Gastroesophageal sphincter (tissue), 3 donors: ENCODE measurements around the gene PIK3R2.

ENCODE experiments used
- EP300 ChIP-seq: sonication (generic); formaldehyde crosslinking; IDR thresholded peaks from one replicate; pipeline ENCODE4 v1.6.1; 2017; ENCODE audit warnings: antibody characterized with exemption, mild to moderate bottlenecking
- POLR2A ChIP-seq, 2 donors: fragments of 450-650 bp; IDR thresholded peaks; one replicate each; pipeline ENCODE4 v1.6.1; 2017; ENCODE audit warnings: antibody characterized with exemption in 2 of 2, mild to moderate bottlenecking in 2 of 2, moderate library complexity in 1 of 2
- POLR2AphosphoS5 ChIP-seq: sonication (generic); formaldehyde crosslinking; IDR thresholded peaks from one replicate; pipeline ENCODE4 v1.6.1; 2017; ENCODE audit warnings: antibody characterized with exemption
- TF ChIP-seq, protein P1 (sequence below), 4 experiments: fragments of 200-600 bp in 2 of 4; fragments of 450-650 bp in 2 of 4; sonication (generic) in 1 of 4; IDR thresholded peaks; one replicate each; pipeline ENCODE4 v1.5.1; 2017 to 2019; ENCODE audit warnings: antibody characterized with exemption in 4 of 4, mild to moderate bottlenecking in 2 of 4, moderate library complexity in 2 of 4

DNA sequence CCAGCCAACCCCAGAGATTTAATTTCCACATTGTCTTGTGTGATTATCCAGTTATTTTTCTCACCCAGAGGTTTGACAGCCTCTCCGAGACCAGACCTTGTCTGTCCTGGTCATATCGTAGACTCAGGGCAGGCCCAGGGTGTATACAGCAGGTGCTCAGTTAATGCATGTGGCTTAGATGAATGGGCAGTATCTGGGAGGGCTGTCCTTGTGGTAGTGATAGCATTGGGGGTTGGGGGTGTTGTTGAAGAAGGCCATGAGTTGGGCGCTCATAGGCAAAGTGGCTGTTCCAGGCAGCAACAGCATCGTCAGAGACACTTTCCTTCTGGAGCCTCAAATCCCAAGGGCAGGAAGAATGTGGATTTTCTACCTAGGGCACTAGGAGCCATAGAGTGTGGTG lies 38.5 kb upstream of the PIK3R2 start:
- TF ChIP-seq POLR2A (IDR thresholded peaks at IDR 0.05) (no peak), POLR2AphosphoS5 (no peak), EP300 (no peak)
- TF ChIP-seq, protein P1, sequence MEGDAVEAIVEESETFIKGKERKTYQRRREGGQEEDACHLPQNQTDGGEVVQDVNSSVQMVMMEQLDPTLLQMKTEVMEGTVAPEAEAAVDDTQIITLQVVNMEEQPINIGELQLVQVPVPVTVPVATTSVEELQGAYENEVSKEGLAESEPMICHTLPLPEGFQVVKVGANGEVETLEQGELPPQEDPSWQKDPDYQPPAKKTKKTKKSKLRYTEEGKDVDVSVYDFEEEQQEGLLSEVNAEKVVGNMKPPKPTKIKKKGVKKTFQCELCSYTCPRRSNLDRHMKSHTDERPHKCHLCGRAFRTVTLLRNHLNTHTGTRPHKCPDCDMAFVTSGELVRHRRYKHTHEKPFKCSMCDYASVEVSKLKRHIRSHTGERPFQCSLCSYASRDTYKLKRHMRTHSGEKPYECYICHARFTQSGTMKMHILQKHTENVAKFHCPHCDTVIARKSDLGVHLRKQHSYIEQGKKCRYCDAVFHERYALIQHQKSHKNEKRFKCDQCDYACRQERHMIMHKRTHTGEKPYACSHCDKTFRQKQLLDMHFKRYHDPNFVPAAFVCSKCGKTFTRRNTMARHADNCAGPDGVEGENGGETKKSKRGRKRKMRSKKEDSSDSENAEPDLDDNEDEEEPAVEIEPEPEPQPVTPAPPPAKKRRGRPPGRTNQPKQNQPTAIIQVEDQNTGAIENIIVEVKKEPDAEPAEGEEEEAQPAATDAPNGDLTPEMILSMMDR (IDR thresholded peaks at IDR 0.05), result no peak
